KMS-11 (cell line): ENCODE data around the gene SCFD2.

Experiments
- H2AFZ ChIP-seq: fragments of 200-600 bp; sonication (generic); 2 replicates; pipeline ENCODE4 v1.6.1; 2016; ENCODE audit warnings: antibody characterized with exemption, mixed run types, low read depth
- H3K27ac ChIP-seq: fragments of 200-600 bp; sonication (generic); 2 replicates; pipeline ENCODE4 v1.6.1; 2016; ENCODE audit warnings: mild to moderate bottlenecking, mixed run types
- H3K27me3 ChIP-seq: fragments of 200-600 bp; sonication (generic); 2 replicates; pipeline ENCODE4 v1.6.1; 2017; ENCODE audit warnings: mild to moderate bottlenecking, low read depth, mixed run types, moderate library complexity; ENCODE audit not compliant: insufficient read depth
- H3K36me3 ChIP-seq: fragments of 200-600 bp; sonication (generic); 2 replicates; pipeline ENCODE4 v1.6.1; 2017; ENCODE audit warnings: mild to moderate bottlenecking, mixed run types; ENCODE audit not compliant: insufficient read depth
- H3K4me1 ChIP-seq: fragments of 200-600 bp; sonication (generic); 2 replicates; pipeline ENCODE4 v1.6.1; 2016; ENCODE audit warnings: mild to moderate bottlenecking, low read depth, mixed run types; ENCODE audit not compliant: poor library complexity, severe bottlenecking
- H3K4me2 ChIP-seq: fragments of 200-600 bp; sonication (generic); 2 replicates; pipeline ENCODE4 v1.7.0; 2016; ENCODE audit warnings: mild to moderate bottlenecking, mixed run types
- H3K4me3 ChIP-seq: fragments of 200-600 bp; sonication (generic); IDR thresholded peaks from 2 replicates; pipeline ENCODE4 v1.6.1; 2017; ENCODE audit warnings: low read depth, low read length, mixed read lengths; ENCODE audit not compliant: insufficient read depth
- H3K79me2 ChIP-seq: fragments of 200-600 bp; sonication (generic); 2 replicates; pipeline ENCODE4 v1.6.1; 2016; ENCODE audit warnings: low read depth, mixed run types; ENCODE audit not compliant: insufficient read depth
- H3K9ac ChIP-seq: fragments of 200-600 bp; sonication (generic); 2 replicates; pipeline ENCODE4 v1.6.1; 2016; ENCODE audit warnings: mild to moderate bottlenecking, mixed run types
- H4K20me1 ChIP-seq: fragments of 200-600 bp; sonication (generic); 2 replicates; pipeline ENCODE4 v1.6.1; 2016; ENCODE audit warnings: mild to moderate bottlenecking, mixed run types; ENCODE audit not compliant: insufficient read depth
- TF ChIP-seq, protein P1 (sequence below): fragments of 200-600 bp; sonication (generic); conservative IDR thresholded peaks from 2 replicates; pipeline ENCODE4 v1.6.1; 2017; ENCODE audit warnings: low read depth, mild to moderate bottlenecking, antibody characterized with exemption, low read length, moderate library complexity, mixed read lengths

The SCFD2 gene

GRCh38 chr4:53136954-53137353 lies 228.9 kb downstream of the SCFD2 start:
- H3K4me2 ChIP-seq: no peak overlapping the region
- TF ChIP-seq, protein P1, sequence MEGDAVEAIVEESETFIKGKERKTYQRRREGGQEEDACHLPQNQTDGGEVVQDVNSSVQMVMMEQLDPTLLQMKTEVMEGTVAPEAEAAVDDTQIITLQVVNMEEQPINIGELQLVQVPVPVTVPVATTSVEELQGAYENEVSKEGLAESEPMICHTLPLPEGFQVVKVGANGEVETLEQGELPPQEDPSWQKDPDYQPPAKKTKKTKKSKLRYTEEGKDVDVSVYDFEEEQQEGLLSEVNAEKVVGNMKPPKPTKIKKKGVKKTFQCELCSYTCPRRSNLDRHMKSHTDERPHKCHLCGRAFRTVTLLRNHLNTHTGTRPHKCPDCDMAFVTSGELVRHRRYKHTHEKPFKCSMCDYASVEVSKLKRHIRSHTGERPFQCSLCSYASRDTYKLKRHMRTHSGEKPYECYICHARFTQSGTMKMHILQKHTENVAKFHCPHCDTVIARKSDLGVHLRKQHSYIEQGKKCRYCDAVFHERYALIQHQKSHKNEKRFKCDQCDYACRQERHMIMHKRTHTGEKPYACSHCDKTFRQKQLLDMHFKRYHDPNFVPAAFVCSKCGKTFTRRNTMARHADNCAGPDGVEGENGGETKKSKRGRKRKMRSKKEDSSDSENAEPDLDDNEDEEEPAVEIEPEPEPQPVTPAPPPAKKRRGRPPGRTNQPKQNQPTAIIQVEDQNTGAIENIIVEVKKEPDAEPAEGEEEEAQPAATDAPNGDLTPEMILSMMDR: no peak
- no peaks in the 10 kb centered on the region for H3K27me3 ChIP-seq
- no peaks in the 10 kb centered on the region for H4K20me1 ChIP-seq
- no peak overlapping the region for H2AFZ ChIP-seq
- H3K36me3 ChIP-seq: no peaks in the 10 kb centered on the region
- no peak overlapping the region for H3K4me3 ChIP-seq
- H3K79me2 ChIP-seq: no peaks in the 10 kb centered on the region
- H3K4me1 ChIP-seq: no peaks in the 10 kb centered on the region
- no peak overlapping the region for H3K9ac ChIP-seq
- H3K27ac ChIP-seq: no peak overlapping the region

DNA sequence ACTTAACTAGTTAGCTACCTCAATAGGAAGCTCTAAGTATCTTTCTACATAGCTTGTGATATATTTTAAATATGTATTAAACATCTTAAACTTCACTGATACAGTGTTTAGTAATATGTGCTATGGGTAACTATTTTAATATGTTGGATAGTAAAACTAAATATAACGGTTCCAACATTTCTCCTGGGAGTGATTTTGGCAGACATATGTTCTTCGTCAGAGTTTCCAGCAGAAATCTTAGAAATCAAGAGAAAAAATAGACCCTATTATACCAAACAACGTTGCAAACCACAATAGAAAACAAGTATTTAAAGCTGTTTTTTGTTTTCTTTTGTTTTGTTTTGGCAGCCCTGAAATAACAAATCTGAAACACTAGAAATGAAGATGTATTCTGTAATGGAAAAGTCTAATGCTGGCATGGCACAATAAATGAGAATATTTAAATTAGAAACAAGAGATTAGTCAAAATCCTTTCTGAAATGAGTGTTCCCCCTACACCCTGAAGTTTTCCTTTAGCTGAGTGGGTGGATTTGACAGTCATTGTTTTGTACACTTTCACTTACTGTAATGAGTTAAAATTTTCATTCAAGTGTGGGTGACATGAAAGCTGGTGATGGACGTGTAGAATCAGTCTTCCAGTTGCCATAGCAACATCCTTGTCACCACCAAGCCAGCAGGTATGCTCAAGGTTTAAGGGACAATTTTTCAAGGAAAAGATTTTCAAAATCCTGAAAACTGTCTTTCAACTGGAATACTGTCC lies 233.5 kb downstream of the SCFD2 start:
- H2AFZ ChIP-seq: no peak overlapping the region
- H3K9ac ChIP-seq: no peak overlapping the region
- H3K36me3 ChIP-seq: no peaks in the 10 kb centered on the region
- no peak overlapping the region for H3K4me2 ChIP-seq
- no peak overlapping the region for H3K27ac ChIP-seq
- TF ChIP-seq, protein P1: no peak
- H4K20me1 ChIP-seq: no peaks in the 10 kb centered on the region
- H3K79me2 ChIP-seq: no peaks in the 10 kb centered on the region
- H3K4me3 ChIP-seq: no peak overlapping the region
- no peaks in the 10 kb centered on the region for H3K27me3 ChIP-seq
- no peaks in the 10 kb centered on the region for H3K4me1 ChIP-seq

- H3K79me2 ChIP-seq: no peaks in the 10 kb centered on the region
- H3K9ac ChIP-seq: no peak overlapping the region
- H4K20me1 ChIP-seq: no peaks in the 10 kb centered on the region
- no peaks in the 10 kb centered on the region for H3K27me3 ChIP-seq
- H3K4me2 ChIP-seq: no peak overlapping the region
- no peaks in the 10 kb centered on the region for H3K4me1 ChIP-seq
- TF ChIP-seq, protein P1: no peak
- H3K27ac ChIP-seq: no peak overlapping the region
- H3K4me3 ChIP-seq: no peak overlapping the region
- H3K36me3 ChIP-seq: no peaks in the 10 kb centered on the region
- no peak overlapping the region for H2AFZ ChIP-seq
Observed at GRCh38 chr4:53131562-53131925, 234.3 kb downstream of the SCFD2 start.

DNA sequence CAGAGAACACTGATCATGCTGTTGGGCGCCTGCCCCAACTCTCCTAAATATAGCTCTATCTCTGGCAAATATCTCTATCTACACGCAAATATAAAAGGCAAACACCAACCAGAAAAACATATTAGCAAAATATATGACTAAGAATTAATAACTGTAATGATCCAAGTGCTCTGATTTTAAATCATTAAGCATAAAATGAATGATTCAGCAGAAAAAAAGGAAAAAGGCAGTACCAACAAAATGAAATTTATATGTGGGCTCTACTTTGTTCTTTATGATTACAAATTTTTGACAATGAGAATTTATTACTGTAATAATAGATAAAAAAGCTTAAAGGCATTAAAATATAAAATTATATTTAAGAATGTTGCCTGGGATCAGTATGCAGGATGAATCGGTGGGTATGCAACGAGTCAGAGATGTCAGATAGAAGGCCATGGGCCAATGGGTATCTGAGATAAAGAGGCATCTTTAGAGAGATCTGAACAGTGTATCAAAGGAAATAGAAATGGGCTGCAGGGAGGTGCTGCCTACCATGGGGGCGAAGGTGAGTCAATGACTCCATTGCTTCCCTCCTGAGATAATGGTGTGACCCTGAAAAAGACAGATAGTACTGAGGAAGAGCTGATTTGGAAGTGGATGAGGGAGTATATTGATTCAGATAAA lies 234.8 kb downstream of the SCFD2 start:
- TF ChIP-seq, protein P1: no peak
- Histone ChIP-seq H3K4me3 (no peak overlapping the region), H3K4me1 (no peaks in the 10 kb centered on the region)

More for the DNA sequence above, 234.8 kb downstream of the SCFD2 start:
- Histone ChIP-seq H4K20me1 (no peaks in the 10 kb centered on the region), H3K79me2 (no peaks in the 10 kb centered on the region), H3K36me3 (no peaks in the 10 kb centered on the region), H3K4me2 (no peak overlapping the region), H3K27me3 (no peaks in the 10 kb centered on the region), H2AFZ (no peak overlapping the region), H3K9ac (no peak overlapping the region), H3K27ac (no peak overlapping the region)
